Brain pericyte (primary cell): ENCODE data around the gene C21orf91.
"Not testable (repeated sequence)": the region's sequence is repeated elsewhere in the genome, so short reads cannot be mapped to it uniquely, and the experiment has no call there.

ENCODE experiments used
- DNase-seq: peaks from one replicate; pipeline ENCODE4 v3.0.0-alpha.2; 2012; ENCODE audit warnings: low read depth, low spot score

Gene C21orf91

GRCh38 chr21:17779496-17779895 lies 39.7 kb downstream of the C21orf91 start:
- DNase-seq, result no peak

- DNase-seq, result no peak
Observed at GRCh38 chr21:17777072-17777765, 41.9 kb downstream of the C21orf91 start.

GRCh38 chr21:17775431-17776126 lies 43.6 kb downstream of the C21orf91 start:
- DNase-seq, result no peak

- not testable (repeated sequence) for DNase-seq
Observed at GRCh38 chr21:17775021-17775420, 44.1 kb downstream of the C21orf91 start.

GRCh38 chr21:17769447-17769845 lies 49.7 kb downstream of the C21orf91 start:
- no peak for DNase-seq

- no peak for DNase-seq
Observed at GRCh38 chr21:17768840-17769446, 50.2 kb downstream of the C21orf91 start.

GRCh38 chr21:17765207-17765606 lies 53.9 kb downstream of the C21orf91 start:
- DNase-seq, result no peak

GRCh38 chr21:17763288-17764037 lies 55.7 kb downstream of the C21orf91 start:
- no peak for DNase-seq

- no peak for DNase-seq
Observed at GRCh38 chr21:17759511-17760178, 59.5 kb downstream of the C21orf91 start.

GRCh38 chr21:17758683-17759082 lies 60.5 kb downstream of the C21orf91 start:
- DNase-seq, result no peak

- no peak for DNase-seq
Observed at GRCh38 chr21:17757671-17758070, 61.5 kb downstream of the C21orf91 start.

- no peak for DNase-seq
Observed at GRCh38 chr21:17753736-17754135, 65.4 kb downstream of the C21orf91 start.

GRCh38 chr21:17752171-17752570 lies 67.0 kb downstream of the C21orf91 start:
- no peak for DNase-seq

GRCh38 chr21:17746920-17747319 lies 72.2 kb downstream of the C21orf91 start:
- no peak for DNase-seq

GRCh38 chr21:17745086-17745485 lies 74.1 kb downstream of the C21orf91 start:
- no peak for DNase-seq

- DNase-seq, result no peak
Observed at GRCh38 chr21:17742940-17743592, 76.1 kb downstream of the C21orf91 start.

GRCh38 chr21:17742181-17742580 lies 77.0 kb downstream of the C21orf91 start:
- no peak for DNase-seq
